ENCODE data around the gene SAE1. TPM values are rescaled to one million over a fixed set of nuclear protein-coding genes. Genes with fewer than 3 reads are reported as not detected.

SAE1 gene
- total and polyA plus RNA-seq, 10 of the 15 experiments (the other 5 are each of a cell fraction or from before 2014, with no cell fraction given), result 62.0 to 246 (median 148) TPM

DNA sequence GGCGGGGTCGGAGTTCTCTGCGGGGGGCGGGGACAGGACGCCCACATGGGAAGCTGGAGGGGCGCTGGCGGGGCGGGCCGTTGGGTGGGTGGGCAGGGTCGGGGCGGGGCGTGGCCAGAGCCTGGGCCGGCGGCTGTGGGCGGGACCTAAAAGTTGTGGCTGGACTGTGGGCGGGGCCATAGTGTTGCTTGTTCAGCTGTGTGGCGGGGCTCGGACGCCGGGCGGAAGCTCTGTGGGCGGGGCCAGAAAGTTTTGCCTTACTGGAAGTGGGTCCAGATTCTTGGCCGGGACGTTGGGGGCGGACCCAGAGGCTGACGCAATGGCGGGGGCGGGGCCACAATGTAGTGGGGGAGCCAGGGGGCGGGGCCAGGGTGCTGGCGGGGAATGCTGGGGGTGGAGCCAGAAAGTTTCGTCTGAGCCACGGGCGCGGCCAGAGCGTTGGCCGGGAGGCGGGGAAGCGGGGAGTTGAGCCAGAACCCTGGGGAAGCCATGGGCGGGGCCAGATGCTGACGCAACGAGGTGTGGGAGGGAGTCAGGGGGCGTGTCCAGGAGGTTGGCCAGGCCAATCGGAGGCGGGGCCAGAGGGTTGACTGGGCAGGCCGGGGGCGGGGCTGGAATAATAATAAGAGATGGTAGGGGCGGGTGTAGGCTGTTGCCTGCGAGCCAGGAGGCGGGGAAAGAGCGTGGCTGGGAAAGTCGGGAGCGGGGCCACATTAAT lies 126.2 kb downstream of the SAE1 start (continued):
- TF ChIP-seq E2F4 (IDR thresholded peaks at IDR 0.05; ENCODE audit: low read depth, low read length), result 0 out of 2 replicates have a peak, but pooled peaks have one; percentile 23
- TF ChIP-seq SMARCA5 (IDR thresholded peaks at IDR 0.05), result no peak
- TF ChIP-seq HCFC1 (IDR thresholded peaks at IDR 0.05; ENCODE audit: low read length), result no peak
- TF ChIP-seq CHD2 (IDR thresholded peaks at IDR 0.05; ENCODE audit: borderline replicate concordance, low read depth, low read length), result 0 out of 2 replicates have a peak, but pooled peaks have one; percentile 12
- TF ChIP-seq MYC (IDR thresholded peaks at IDR 0.05; ENCODE audit: insufficient read depth, insufficient read length, insufficient replicate concordance, low read length, severe bottlenecking), result no peak
- no peak for TF ChIP-seq ASH2L (IDR thresholded peaks at IDR 0.05; ENCODE audit: borderline replicate concordance, low read depth)
- peak; percentile 90 for TF ChIP-seq CREB1 (IDR thresholded peaks at IDR 0.05; ENCODE audit: low read depth)

GRCh38 chr19:47257411-47258169 lies 127.0 kb downstream of the SAE1 start:
- peaks cover 8 to 12% of the 10 kb centered on the region in 2 experiments; a peak in 2 of 4 replicates for H3K36me3 ChIP-seq (ENCODE audit: control insufficient read depth in 2 of 2, insufficient read depth in 2 of 2, low read length in 1 of 2)
- peaks cover 11% of the 10 kb centered on the region for H3K4me1 ChIP-seq (ENCODE audit: control insufficient read depth, insufficient read depth, low read length)
- no peak for FAIRE-seq
- intact Hi-C loops (cut with micrococcal nuclease; ENCODE audit: unreplicated experiment) (loop anchor here (2.0 kb wide), 1 partner anchor 15 kb away; no protein-coding TSS in a partner anchor), in situ Hi-C loops (cut with MboI) (no loop called here)
- peaks cover 9% of the 10 kb centered on the region for H3K79me2 ChIP-seq (ENCODE audit: control insufficient read depth, insufficient read depth, low read length)
- H3K9ac ChIP-seq (ENCODE audit: control insufficient read depth, insufficient read depth, low read length), result peak overlapping the region; percentile 86
- POLR2A ChIA-PET, result interaction anchor here (1.3 to 3.2 kb wide), 5 partner anchors 13 to 92 kb away, joined by 4 to 39 read pairs (median 24); partner anchors contain the start of genes DHX34 and INAFM1
- CTCF ChIA-PET, result interaction anchor here (0.6 to 2.6 kb wide), 5 partner anchors 11 to 210 kb away, joined by 3 to 57 read pairs (median 3); no protein-coding TSS in a partner anchor
- H2AFZ ChIP-seq (ENCODE audit: control insufficient read depth, low read depth, low read length), result peak overlapping the region; percentile 51
- ATAC-seq, result peak; percentile 19
- peak overlapping the region; percentile 86 for H3K27ac ChIP-seq (ENCODE audit: control insufficient read depth, insufficient read depth)
- RAD21 ChIA-PET (ENCODE audit: unreplicated experiment), result interaction anchor here (1.0 to 2.1 kb wide), 5 partner anchors 17 to 47 kb away, joined by 3 to 39 read pairs (median 7); partner anchors contain the start of gene INAFM1
- H3K4me3 ChIP-seq, result peak overlapping the region; percentile 86
- H3K27me3 ChIP-seq (replicated peaks in 1 of 2; ENCODE audit: control insufficient read depth in 2 of 2, insufficient read depth in 2 of 2, low read length in 1 of 2), result no peaks in the 10 kb centered on the region
- SMC1A ChIA-PET (ENCODE audit: uncharacterized antibody, unreplicated experiment), result interaction anchor here (1.1 to 1.4 kb wide), 3 partner anchors 15 to 70 kb away, joined by 3 to 9 read pairs (median 6); partner anchors contain the start of gene INAFM1
- no peaks in the 10 kb centered on the region for H3K9me3 ChIP-seq (replicated peaks; ENCODE audit: control insufficient read depth, insufficient read depth, low read length)
- no peaks in the 10 kb centered on the region for H4K20me1 ChIP-seq (ENCODE audit: control insufficient read depth, insufficient read depth)
- H3K4me2 ChIP-seq (ENCODE audit: control insufficient read depth, insufficient read depth), result peak overlapping the region; percentile 97
- WGBS (ENCODE audit: insufficient coverage, insufficient replicate concordance, low lambda C conversion rate, missing lambda C conversion rate), result 10% methylated on average over 29 of the region's 29 CpGs
- TSS peak; percentile 72 for BruUV-seq (replicated peaks)
- DNase-seq (ENCODE audit: low read depth, low spot score), result no peak
- no peak for TF ChIP-seq BACH1 (IDR thresholded peaks at IDR 0.05; ENCODE audit: borderline replicate concordance)
- no peak for TF ChIP-seq RAD21 (IDR thresholded peaks at IDR 0.05; ENCODE audit: insufficient read depth, low read depth, low read length)
- TF ChIP-seq ASH2L (IDR thresholded peaks at IDR 0.05; ENCODE audit: borderline replicate concordance, low read depth), result no peak
- TF ChIP-seq, protein P1, sequence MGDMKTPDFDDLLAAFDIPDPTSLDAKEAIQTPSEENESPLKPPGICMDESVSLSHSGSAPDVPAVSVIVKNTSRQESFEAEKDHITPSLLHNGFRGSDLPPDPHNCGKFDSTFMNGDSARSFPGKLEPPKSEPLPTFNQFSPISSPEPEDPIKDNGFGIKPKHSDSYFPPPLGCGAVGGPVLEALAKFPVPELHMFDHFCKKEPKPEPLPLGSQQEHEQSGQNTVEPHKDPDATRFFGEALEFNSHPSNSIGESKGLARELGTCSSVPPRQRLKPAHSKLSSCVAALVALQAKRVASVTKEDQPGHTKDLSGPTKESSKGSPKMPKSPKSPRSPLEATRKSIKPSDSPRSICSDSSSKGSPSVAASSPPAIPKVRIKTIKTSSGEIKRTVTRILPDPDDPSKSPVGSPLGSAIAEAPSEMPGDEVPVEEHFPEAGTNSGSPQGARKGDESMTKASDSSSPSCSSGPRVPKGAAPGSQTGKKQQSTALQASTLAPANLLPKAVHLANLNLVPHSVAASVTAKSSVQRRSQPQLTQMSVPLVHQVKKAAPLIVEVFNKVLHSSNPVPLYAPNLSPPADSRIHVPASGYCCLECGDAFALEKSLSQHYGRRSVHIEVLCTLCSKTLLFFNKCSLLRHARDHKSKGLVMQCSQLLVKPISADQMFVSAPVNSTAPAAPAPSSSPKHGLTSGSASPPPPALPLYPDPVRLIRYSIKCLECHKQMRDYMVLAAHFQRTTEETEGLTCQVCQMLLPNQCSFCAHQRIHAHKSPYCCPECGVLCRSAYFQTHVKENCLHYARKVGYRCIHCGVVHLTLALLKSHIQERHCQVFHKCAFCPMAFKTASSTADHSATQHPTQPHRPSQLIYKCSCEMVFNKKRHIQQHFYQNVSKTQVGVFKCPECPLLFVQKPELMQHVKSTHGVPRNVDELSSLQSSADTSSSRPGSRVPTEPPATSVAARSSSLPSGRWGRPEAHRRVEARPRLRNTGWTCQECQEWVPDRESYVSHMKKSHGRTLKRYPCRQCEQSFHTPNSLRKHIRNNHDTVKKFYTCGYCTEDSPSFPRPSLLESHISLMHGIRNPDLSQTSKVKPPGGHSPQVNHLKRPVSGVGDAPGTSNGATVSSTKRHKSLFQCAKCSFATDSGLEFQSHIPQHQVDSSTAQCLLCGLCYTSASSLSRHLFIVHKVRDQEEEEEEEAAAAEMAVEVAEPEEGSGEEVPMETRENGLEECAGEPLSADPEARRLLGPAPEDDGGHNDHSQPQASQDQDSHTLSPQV (IDR thresholded peaks at IDR 0.05), result no peak
- TF ChIP-seq CREM (IDR thresholded peaks at IDR 0.05; ENCODE audit: low read depth), result no peak
- no peak for TF ChIP-seq SUZ12 (IDR thresholded peaks at IDR 0.05; ENCODE audit: unreplicated experiment)
- no peak for TF ChIP-seq FOS (IDR thresholded peaks at IDR 0.05; ENCODE audit: borderline replicate concordance, extremely low read depth, insufficient read length)
- TF ChIP-seq CHD2 (IDR thresholded peaks at IDR 0.05; ENCODE audit: borderline replicate concordance, low read depth, low read length), result 0 out of 2 replicates have a peak, but pooled peaks have one; percentile 29
- TF ChIP-seq PAX8 (IDR thresholded peaks at IDR 0.05), result no peak
- TF ChIP-seq RAD51 (IDR thresholded peaks at IDR 0.05), result no peak
- no peak for TF ChIP-seq SMARCA5 (IDR thresholded peaks at IDR 0.05)

Data from GM12878 (cell line).